CD4-positive, alpha-beta T cell treated with Interferon alpha-2 for 1 hour (primary cell): ENCODE measurements around the gene GALNT15.

Experiments used
- DNase-seq, 2 donors: peaks; one replicate each; pipeline ENCODE4 v3.0.0-alpha.2; 2020 to 2022

GALNT15 gene

GRCh38 chr3:16174389-16174788, at the start of gene GALNT15:
Gene GALNT15, plus strand, starts transcription at chr3:16174680. Its CDS starts 472 bp downstream, at chr3:16175152.
- DNase-seq: no peak

GRCh38 chr3:16126634-16127033, 47.8 kb upstream of the GALNT15 start:
- no peak for DNase-seq

GRCh38 chr3:16127249-16127648, 47.2 kb upstream of the GALNT15 start:
- DNase-seq: no peak

GRCh38 chr3:16130066-16130465, 44.4 kb upstream of the GALNT15 start:
- no peak for DNase-seq

GRCh38 chr3:16132190-16132589, 42.3 kb upstream of the GALNT15 start:
- no peak for DNase-seq

GRCh38 chr3:16132928-16133327, 41.6 kb upstream of the GALNT15 start:
- no peak for DNase-seq

GRCh38 chr3:16134173-16134928, 40.1 kb upstream of the GALNT15 start:
- no peak for DNase-seq

- no peak for DNase-seq
Observed at GRCh38 chr3:16136055-16136454, 38.4 kb upstream of the GALNT15 start.

- no peak for DNase-seq
Observed at GRCh38 chr3:16137044-16137443, 37.4 kb upstream of the GALNT15 start.

GRCh38 chr3:16137977-16138376, 36.5 kb upstream of the GALNT15 start:
- no peak for DNase-seq

GRCh38 chr3:16140116-16140893, 34.2 kb upstream of the GALNT15 start:
- no peak for DNase-seq

GRCh38 chr3:16140894-16141285, 33.6 kb upstream of the GALNT15 start:
- no peak for DNase-seq

GRCh38 chr3:16142350-16143025, 32.0 kb upstream of the GALNT15 start:
- DNase-seq: no peak

- DNase-seq: no peak
Observed at GRCh38 chr3:16143861-16144447, 30.5 kb upstream of the GALNT15 start.

GRCh38 chr3:16145176-16145575, 29.3 kb upstream of the GALNT15 start:
- DNase-seq: no peak

- DNase-seq: no peak
Observed at GRCh38 chr3:16146015-16146730, 28.3 kb upstream of the GALNT15 start.

- DNase-seq: no peak
Observed at GRCh38 chr3:16147220-16147994, 27.1 kb upstream of the GALNT15 start.

- DNase-seq: no peak
Observed at GRCh38 chr3:16148213-16148612, 26.3 kb upstream of the GALNT15 start.

- no peak for DNase-seq
Observed at GRCh38 chr3:16148783-16149182, 25.7 kb upstream of the GALNT15 start.

GRCh38 chr3:16150285-16150684, 24.2 kb upstream of the GALNT15 start:
- no peak for DNase-seq

GRCh38 chr3:16151109-16151508, 23.4 kb upstream of the GALNT15 start:
- DNase-seq: no peak

GRCh38 chr3:16168211-16168610, 6.3 kb upstream of the GALNT15 start:
- DNase-seq: no peak
